Lower leg skin (tissue), 3 donors: ENCODE data around the gene MIPOL1.

Experiments
- CTCF ChIP-seq, 3 donors: fragments of 450-650 bp; IDR thresholded peaks; one replicate each; pipeline ENCODE4 v1.5.1; 2016; ENCODE audit warnings: antibody characterized with exemption in 3 of 3, mild to moderate bottlenecking in 3 of 3, moderate library complexity in 2 of 3
- POLR2A ChIP-seq, 2 donors: fragments of 450-650 bp; IDR thresholded peaks; one replicate each; pipeline ENCODE4 v1.6.1; 2016 to 2017; ENCODE audit warnings: antibody characterized with exemption in 2 of 2, mild to moderate bottlenecking in 1 of 2, moderate library complexity in 1 of 2

GRCh38 chr14:37472906-37473305 lies 275.2 kb downstream of the MIPOL1 start:
- TF ChIP-seq CTCF (IDR thresholded peaks at IDR 0.05) (no peak), POLR2A (IDR thresholded peaks at IDR 0.05) (no peak)
